Fibroblast of lung (primary cell): ENCODE measurements around the gene IARS2. TPM values are rescaled to one million over a fixed set of nuclear protein-coding genes. Genes with fewer than 3 reads are reported as not detected.

ENCODE experiments used
- DNase-seq, 2 donors: peaks; one replicate each; pipeline versions ENCODE4 v3.0.0 to v3.0.0-alpha.2; 2010; ENCODE audit warnings: low read depth in 2 of 2
- H2AFZ ChIP-seq: 2 replicates; pipeline ENCODE4 v1.5.1; 2012; ENCODE audit warnings: low read length, control low read depth, inconsistent platforms
- H3K27ac ChIP-seq: 2 replicates; pipeline ENCODE4 v1.5.1; 2011; ENCODE audit warnings: low read length, control low read depth; ENCODE audit not compliant: insufficient read depth
- H3K27me3 ChIP-seq: 2 replicates; pipeline ENCODE4 v1.5.1; 2011; ENCODE audit warnings: mild to moderate bottlenecking, low read length; ENCODE audit not compliant: control insufficient read depth, insufficient read depth
- H3K36me3 ChIP-seq: 2 replicates; pipeline ENCODE4 v1.5.1; 2011; ENCODE audit warnings: low read length; ENCODE audit not compliant: control insufficient read depth, insufficient read depth
- H3K4me1 ChIP-seq: 2 replicates; pipeline ENCODE4 v1.5.1; 2011; ENCODE audit warnings: low read length; ENCODE audit not compliant: control insufficient read depth, insufficient read depth; ENCODE audit errors: extremely low read depth
- H3K4me2 ChIP-seq: 2 replicates; pipeline ENCODE4 v1.5.1; 2011; ENCODE audit warnings: low read length, control low read depth; ENCODE audit not compliant: insufficient read depth; ENCODE audit errors: extremely low read depth
- H3K4me3 ChIP-seq, 4 experiments: fragments of 200-600 bp in 1 of 4; sonication (generic) in 1 of 4; replicated peaks in 1 of 4; 2 replicates each; pipeline ENCODE4 v1.5.1; 2011 to 2016; ENCODE audit warnings: low read length in 4 of 4, low read depth in 3 of 4, mild to moderate bottlenecking in 3 of 4, control low read depth in 2 of 4, inconsistent platforms in 1 of 4, mixed read lengths in 1 of 4; ENCODE audit not compliant: insufficient read depth in 1 of 4; ENCODE audit errors: control extremely low read depth in 1 of 4
- H3K79me2 ChIP-seq: 2 replicates; pipeline ENCODE4 v1.5.1; 2012; ENCODE audit warnings: mild to moderate bottlenecking, low read length, inconsistent platforms; ENCODE audit not compliant: control insufficient read depth, insufficient read depth
- H3K9ac ChIP-seq: 2 replicates; pipeline ENCODE4 v1.5.1; 2011; ENCODE audit warnings: mild to moderate bottlenecking, low read length, control low read depth; ENCODE audit not compliant: insufficient read depth
- H3K9me3 ChIP-seq: 2 replicates; pipeline ENCODE4 v1.5.1; 2012; ENCODE audit warnings: low read depth, low read length; ENCODE audit not compliant: control insufficient read depth, insufficient read depth
- H4K20me1 ChIP-seq: 2 replicates; pipeline ENCODE4 v1.5.1; 2011; ENCODE audit warnings: low read length; ENCODE audit not compliant: control insufficient read depth, insufficient read depth; ENCODE audit errors: extremely low read depth
- CTCF ChIP-seq, 2 donors: IDR thresholded peaks in 1 of 2; conservative IDR thresholded peaks in 1 of 2; 1 replicate in 1 of 2; 2 replicates in 1 of 2; pipeline ENCODE4 v1.5.1; 2011 to 2012; ENCODE audit warnings: low read length in 2 of 2, control low read depth in 1 of 2, inconsistent platforms in 1 of 2, low read depth in 1 of 2, mild to moderate bottlenecking in 1 of 2
- EZH2 ChIP-seq: IDR thresholded peaks from 2 replicates; pipeline ENCODE4 v1.5.1; 2012; ENCODE audit warnings: low read length, control low read depth, mild to moderate bottlenecking; ENCODE audit errors: missing control alignments
- polyA plus RNA-seq, 2 donors: library from polyadenylated mRNA; depleted of rRNA in 1 of 2; stranded (reverse) in 1 of 2; unstranded in 1 of 2; fragments of >200 nt; gene quantifications; 2 replicates each; pipeline ENCODE4 v1.2.1, GENCODE V29; 2011 to 2012; ENCODE audit warnings: missing spikeins in 1 of 2
- total RNA-seq: library from RNA; depleted of rRNA; stranded (reverse); fragments of >200 nt; gene quantifications from 2 replicates; pipeline ENCODE4 v1.2.1, GENCODE V29; 2014

The IARS2 gene
- total and polyA plus RNA-seq, 2 donors (not counting 1 experiment from before 2014, with no cell fraction given) = 34.1 to 99.1 TPM

GRCh38 chr1:220151454-220151853, 57.5 kb downstream of the IARS2 start:
- Histone ChIP-seq H3K27me3 (no peaks in the 10 kb centered on the region), H3K4me2 (no peak overlapping the region), H2AFZ (no peak overlapping the region), H3K9me3 (no peaks in the 10 kb centered on the region), H3K27ac (no peak overlapping the region), H3K79me2 (no peaks in the 10 kb centered on the region), H3K4me1 (no peaks in the 10 kb centered on the region), H3K9ac (no peak overlapping the region), H4K20me1 (no peaks in the 10 kb centered on the region), H3K36me3 (peaks cover 2% of the 10 kb centered on the region), H3K4me3 (no peak overlapping the region)
- peak; percentile 11 to 72 for DNase-seq
- TF ChIP-seq CTCF (conservative IDR thresholded peaks at IDR 0.05 in 1 of 2, IDR thresholded peaks at IDR 0.05 in 1 of 2; ENCODE audit: low read depth in 1 of 2, low read length in 2 of 2) (no peak), EZH2 (no peak)

GRCh38 chr1:220153147-220153546, 59.2 kb downstream of the IARS2 start:
- H3K9me3 ChIP-seq = no peaks in the 10 kb centered on the region
- no peak overlapping the region for H3K9ac ChIP-seq
- no peak overlapping the region for H3K4me3 ChIP-seq
- no peaks in the 10 kb centered on the region for H3K27me3 ChIP-seq
- H4K20me1 ChIP-seq = no peaks in the 10 kb centered on the region
- H2AFZ ChIP-seq = no peak overlapping the region
- no peaks in the 10 kb centered on the region for H3K79me2 ChIP-seq
- TF ChIP-seq CTCF (conservative IDR thresholded peaks at IDR 0.05 in 1 of 2, IDR thresholded peaks at IDR 0.05 in 1 of 2; ENCODE audit: low read depth in 1 of 2, low read length in 2 of 2) (no peak), EZH2 (no peak)
- no peaks in the 10 kb centered on the region for H3K4me1 ChIP-seq
- peak in 1 of 2 donors; percentile 15 for DNase-seq
- no peak overlapping the region for H3K27ac ChIP-seq
- no peak overlapping the region for H3K4me2 ChIP-seq
- H3K36me3 ChIP-seq = peaks cover 5% of the 10 kb centered on the region

- Histone ChIP-seq H3K4me2 (no peak overlapping the region), H3K4me1 (no peaks in the 10 kb centered on the region), H3K9me3 (no peaks in the 10 kb centered on the region), H4K20me1 (no peaks in the 10 kb centered on the region), H3K9ac (no peak overlapping the region), H3K4me3 (no peak overlapping the region), H3K27ac (no peak overlapping the region), H3K27me3 (no peaks in the 10 kb centered on the region), H3K79me2 (no peaks in the 10 kb centered on the region), H3K36me3 (peaks cover 5% of the 10 kb centered on the region), H2AFZ (no peak overlapping the region)
- TF ChIP-seq CTCF (conservative IDR thresholded peaks at IDR 0.05 in 1 of 2, IDR thresholded peaks at IDR 0.05 in 1 of 2; ENCODE audit: low read depth in 1 of 2, low read length in 2 of 2) = no peak
- TF ChIP-seq EZH2 = no peak
- DNase-seq = no peak
Measured at GRCh38 chr1:220156620-220157146, 62.8 kb downstream of the IARS2 start.
